Hepatocyte (in vitro differentiated cells): ENCODE measurements around the gene SLC39A10. TPM values are rescaled to one million over a fixed set of nuclear protein-coding genes. Genes with fewer than 3 reads are reported as not detected.

Experiments
- DNase-seq: peaks from one replicate; pipeline ENCODE4 v3.0.0-alpha.2; 2016; ENCODE audit warnings: low spot score
- H2AFZ ChIP-seq: fragments of 200-600 bp; sonication (generic); 2 replicates; pipeline ENCODE4 v1.6.0; 2016; ENCODE audit warnings: antibody characterized with exemption, mild to moderate bottlenecking
- H3K27ac ChIP-seq: fragments of 200-600 bp; sonication (generic); 2 replicates; pipeline ENCODE4 v1.5.1; 2016; ENCODE audit warnings: mild to moderate bottlenecking
- H3K27me3 ChIP-seq: fragments of 200-600 bp; sonication (generic); 2 replicates; pipeline ENCODE4 v1.6.1; 2016
- H3K36me3 ChIP-seq: fragments of 200-600 bp; sonication (generic); replicated peaks from 2 replicates; pipeline ENCODE4 v1.5.1; 2016; ENCODE audit warnings: low read depth; ENCODE audit not compliant: insufficient read depth
- H3K4me1 ChIP-seq: fragments of 200-600 bp; sonication (generic); 2 replicates; pipeline ENCODE4 v1.5.1; 2016; ENCODE audit warnings: mild to moderate bottlenecking, moderate library complexity; ENCODE audit not compliant: insufficient read depth
- H3K4me2 ChIP-seq: fragments of 200-600 bp; sonication (generic); 2 replicates; pipeline ENCODE4 v1.6.0; 2016
- H3K4me3 ChIP-seq: fragments of 200-600 bp; sonication (generic); 2 replicates; pipeline ENCODE4 v1.5.1; 2016; ENCODE audit warnings: mild to moderate bottlenecking
- H3K79me2 ChIP-seq: fragments of 200-600 bp; sonication (generic); 2 replicates; pipeline ENCODE4 v1.6.0; 2017; ENCODE audit warnings: mild to moderate bottlenecking
- H3K9me2 ChIP-seq: fragments of 200-600 bp; sonication (generic); replicated peaks from 2 replicates; pipeline ENCODE4 v1.6.0; 2017; ENCODE audit warnings: mild to moderate bottlenecking; ENCODE audit not compliant: insufficient read depth
- H3K9me3 ChIP-seq: fragments of 200-600 bp; sonication (generic); 2 replicates; pipeline ENCODE4 v1.5.1; 2016; ENCODE audit warnings: low read depth, mild to moderate bottlenecking
- H4K20me1 ChIP-seq: fragments of 200-600 bp; sonication (generic); 2 replicates; pipeline ENCODE4 v1.6.0; 2016; ENCODE audit warnings: mild to moderate bottlenecking; ENCODE audit not compliant: insufficient read depth, poor library complexity, severe bottlenecking
- EZH2 ChIP-seq: fragments of 200-600 bp; sonication (generic); IDR thresholded peaks from 2 replicates; pipeline ENCODE4 v1.6.1; 2016; ENCODE audit warnings: antibody characterized with exemption, mild to moderate bottlenecking, borderline replicate concordance
- EZH2phosphoT487 ChIP-seq: fragments of 200-600 bp; sonication (generic); IDR thresholded peaks from one replicate; pipeline ENCODE4 v1.6.1; 2018; ENCODE audit warnings: antibody characterized with exemption, mild to moderate bottlenecking, low read depth, moderate library complexity; ENCODE audit not compliant: unreplicated experiment, severe bottlenecking
- WGBS: methylation state at CpG from one replicate; pipeline ENCODE4 v1.1.6; 2016; ENCODE audit warnings: low lambda C conversion rate; ENCODE audit errors: missing lambda C conversion rate; 5-methylcytosine and 5-hydroxymethylcytosine counted together
- polyA plus RNA-seq: library from polyadenylated mRNA; unstranded; fragments of >200 nt; fragmentation: Nextera tagmentation; extraction: Ambion mirVana; gene quantifications from 2 replicates; pipeline ENCODE4 v1.2.1, GENCODE V29; 2016
- total RNA-seq: library from RNA; depleted of rRNA; stranded (reverse); fragments of >200 nt; gene quantifications from 2 replicates; pipeline ENCODE4 v1.2.3, GENCODE V29; 2014
- TF ChIP-seq, protein P1 (sequence below): fragments of 200-600 bp; sonication (generic); IDR thresholded peaks from 2 replicates; pipeline ENCODE4 v1.5.1; 2016; ENCODE audit warnings: antibody characterized with exemption, mild to moderate bottlenecking; ENCODE audit not compliant: poor library complexity

The SLC39A10 gene
- total and polyA plus RNA-seq, 2 experiments from 2014 or later: 32.1 to 80.2 TPM

DNA sequence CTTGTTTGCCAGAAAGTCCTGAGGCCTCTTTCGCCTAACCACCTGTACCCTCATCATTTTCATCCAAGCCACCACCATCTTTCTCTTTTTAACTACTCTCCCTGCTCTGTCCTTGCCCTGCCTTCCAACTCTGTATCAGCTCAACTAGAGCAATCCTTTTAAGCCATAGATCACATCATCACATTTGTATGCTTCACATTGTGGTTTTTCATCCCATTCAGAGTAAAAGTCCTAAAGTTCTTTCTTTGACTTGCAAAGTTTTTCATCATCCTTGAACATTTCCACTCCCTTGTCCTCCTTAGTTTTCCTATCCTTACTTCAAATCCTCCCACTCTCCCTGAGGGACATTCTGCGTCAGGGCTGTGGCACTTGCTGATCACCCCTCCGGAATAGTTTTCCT is 73.9 kb downstream of the SLC39A10 start:
- H3K27me3 ChIP-seq: no peaks in the 10 kb centered on the region
- H3K36me3 ChIP-seq: peaks cover 4% of the 10 kb centered on the region
- no peaks in the 10 kb centered on the region for H3K9me3 ChIP-seq
- H4K20me1 ChIP-seq: no peaks in the 10 kb centered on the region
- H3K4me3 ChIP-seq: no peak overlapping the region
- H3K79me2 ChIP-seq: no peaks in the 10 kb centered on the region
- H3K4me2 ChIP-seq: no peak overlapping the region
- WGBS: 98% methylated on average over 3 of the region's 3 CpGs
- no peaks in the 10 kb centered on the region for H3K4me1 ChIP-seq
- H3K27ac ChIP-seq: no peak overlapping the region
- DNase-seq: no peak
- no peaks in the 10 kb centered on the region for H3K9me2 ChIP-seq
- TF ChIP-seq EZH2 (no peak), EZH2phosphoT487 (no peak)
- TF ChIP-seq, protein P1, sequence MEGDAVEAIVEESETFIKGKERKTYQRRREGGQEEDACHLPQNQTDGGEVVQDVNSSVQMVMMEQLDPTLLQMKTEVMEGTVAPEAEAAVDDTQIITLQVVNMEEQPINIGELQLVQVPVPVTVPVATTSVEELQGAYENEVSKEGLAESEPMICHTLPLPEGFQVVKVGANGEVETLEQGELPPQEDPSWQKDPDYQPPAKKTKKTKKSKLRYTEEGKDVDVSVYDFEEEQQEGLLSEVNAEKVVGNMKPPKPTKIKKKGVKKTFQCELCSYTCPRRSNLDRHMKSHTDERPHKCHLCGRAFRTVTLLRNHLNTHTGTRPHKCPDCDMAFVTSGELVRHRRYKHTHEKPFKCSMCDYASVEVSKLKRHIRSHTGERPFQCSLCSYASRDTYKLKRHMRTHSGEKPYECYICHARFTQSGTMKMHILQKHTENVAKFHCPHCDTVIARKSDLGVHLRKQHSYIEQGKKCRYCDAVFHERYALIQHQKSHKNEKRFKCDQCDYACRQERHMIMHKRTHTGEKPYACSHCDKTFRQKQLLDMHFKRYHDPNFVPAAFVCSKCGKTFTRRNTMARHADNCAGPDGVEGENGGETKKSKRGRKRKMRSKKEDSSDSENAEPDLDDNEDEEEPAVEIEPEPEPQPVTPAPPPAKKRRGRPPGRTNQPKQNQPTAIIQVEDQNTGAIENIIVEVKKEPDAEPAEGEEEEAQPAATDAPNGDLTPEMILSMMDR: no peak
- no peak overlapping the region for H2AFZ ChIP-seq

DNA sequence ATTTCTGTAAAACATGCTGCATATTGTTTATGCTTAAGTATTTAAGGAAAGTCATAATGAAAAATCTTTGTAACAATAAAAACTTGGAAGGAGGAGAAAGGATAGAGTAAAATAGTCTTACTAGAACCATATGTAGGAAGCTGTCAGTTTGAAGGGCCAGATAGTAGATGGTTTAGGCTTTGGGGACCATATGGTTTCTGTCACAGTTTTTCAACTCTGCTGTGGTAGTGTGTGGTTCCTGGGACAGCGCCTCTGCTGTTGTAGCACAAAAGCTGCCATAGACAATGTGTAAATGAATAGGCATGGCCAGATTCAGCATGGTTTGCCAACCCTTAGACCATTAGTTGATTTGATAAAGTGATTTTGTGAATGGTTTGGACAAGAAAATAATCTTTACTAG is 75.5 kb downstream of the SLC39A10 start:
- 88% methylated on average over 1 of the region's 1 CpG for WGBS
- TF ChIP-seq EZH2: no peak
- no peak for TF ChIP-seq EZH2phosphoT487
- TF ChIP-seq, protein P1: no peak
- no peak for DNase-seq

DNA sequence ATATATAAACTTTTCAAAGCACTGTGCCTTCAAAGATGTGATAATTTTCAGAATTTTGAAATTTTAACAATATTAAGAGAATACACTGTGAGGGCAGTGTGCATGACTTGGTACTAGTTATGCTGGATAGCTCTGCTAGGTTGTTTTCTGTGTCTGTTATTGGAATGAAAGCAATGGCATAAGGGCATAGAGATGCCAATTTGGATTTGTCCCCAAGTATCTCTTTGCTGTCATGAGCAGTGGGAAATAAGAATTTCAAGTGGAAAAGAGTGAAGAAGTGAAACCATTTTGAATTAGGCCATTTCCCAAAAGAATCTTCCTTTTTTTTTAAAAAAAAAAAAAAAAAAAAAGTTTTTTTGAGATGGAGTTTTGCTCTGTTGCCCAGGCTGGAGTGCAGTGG is 76.8 kb downstream of the SLC39A10 start:
- no peaks in the 10 kb centered on the region for H3K9me3 ChIP-seq
- peaks cover 4% of the 10 kb centered on the region for H3K36me3 ChIP-seq
- H2AFZ ChIP-seq: no peak overlapping the region
- no peaks in the 10 kb centered on the region for H3K79me2 ChIP-seq
- TF ChIP-seq, protein P1: no peak
- TF ChIP-seq EZH2: no peak
- no peak for TF ChIP-seq EZH2phosphoT487
- no peaks in the 10 kb centered on the region for H4K20me1 ChIP-seq
- H3K27ac ChIP-seq: no peak overlapping the region
- H3K27me3 ChIP-seq: no peaks in the 10 kb centered on the region
- no peak for DNase-seq
- H3K9me2 ChIP-seq: no peaks in the 10 kb centered on the region
- no peak overlapping the region for H3K4me3 ChIP-seq
- no peaks in the 10 kb centered on the region for H3K4me1 ChIP-seq
- no peak overlapping the region for H3K4me2 ChIP-seq

More for the DNA sequence above, 75.5 kb downstream of the SLC39A10 start:
- Histone ChIP-seq H3K27me3 (no peaks in the 10 kb centered on the region), H4K20me1 (no peaks in the 10 kb centered on the region), H3K4me1 (no peaks in the 10 kb centered on the region), H3K9me2 (no peaks in the 10 kb centered on the region), H2AFZ (no peak overlapping the region), H3K36me3 (peaks cover 4% of the 10 kb centered on the region), H3K4me2 (no peak overlapping the region), H3K4me3 (no peak overlapping the region), H3K79me2 (no peaks in the 10 kb centered on the region), H3K9me3 (no peaks in the 10 kb centered on the region), H3K27ac (no peak overlapping the region)

DNA sequence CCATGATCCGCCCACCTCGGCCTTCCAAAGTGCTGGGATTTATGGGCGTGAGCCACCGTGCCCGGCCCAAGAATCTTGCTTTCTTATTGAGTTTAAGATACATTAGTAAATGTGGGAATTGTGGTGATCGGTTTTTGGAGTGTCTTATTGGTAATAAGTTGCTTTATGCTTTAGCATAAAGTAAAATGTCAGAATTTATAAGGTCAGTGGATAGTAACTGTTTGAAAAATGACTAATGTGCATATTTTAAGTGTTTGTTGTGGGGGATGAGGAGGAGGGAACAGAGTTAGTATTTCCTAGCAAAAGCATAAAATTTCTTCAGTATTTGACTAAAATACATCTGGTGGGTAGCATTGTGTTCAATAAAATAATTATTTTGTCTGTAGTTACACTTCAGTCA is 77.4 kb downstream of the SLC39A10 start:
- Histone ChIP-seq H3K36me3 (peaks cover 4% of the 10 kb centered on the region), H3K79me2 (no peaks in the 10 kb centered on the region), H3K4me3 (no peak overlapping the region), H2AFZ (no peak overlapping the region), H3K4me2 (no peak overlapping the region), H3K27me3 (no peaks in the 10 kb centered on the region), H3K9me2 (no peaks in the 10 kb centered on the region), H3K9me3 (no peaks in the 10 kb centered on the region), H3K27ac (no peak overlapping the region), H3K4me1 (no peaks in the 10 kb centered on the region), H4K20me1 (no peaks in the 10 kb centered on the region)
- TF ChIP-seq, protein P1: no peak
- TF ChIP-seq EZH2phosphoT487 (no peak), EZH2 (no peak)
- WGBS: 94% methylated on average over 6 of the region's 6 CpGs
- no peak for DNase-seq
